ENCODE data around the gene CYP19A1. TPM values are rescaled to one million over a fixed set of nuclear protein-coding genes. Genes with fewer than 3 reads are reported as not detected.

CYP19A1 gene
- total and polyA plus RNA-seq, 7 donors: 0.10 to 4.7 (median 0.22) TPM

GRCh38 chr15:51312166-51313073 is 26.0 kb downstream of the CYP19A1 start:
- H3K36me3 ChIP-seq (ENCODE audit: insufficient read depth in 1 of 2, low read depth in 1 of 2): no peaks in the 10 kb centered on the region
- H3K27me3 ChIP-seq (ENCODE audit: insufficient read depth in 3 of 3, low read length in 2 of 3): no peaks in the 10 kb centered on the region
- intact Hi-C loops (cut with DNase I): no loop called here
- WGBS, 3 donors: 61 to 67% (median 67%) methylated on average over 8 of the region's 8 CpGs
- TF ChIP-seq CTCF (IDR thresholded peaks at IDR 0.05): no peak
- no peaks in the 10 kb centered on the region for H3K4me1 ChIP-seq
- ATAC-seq: no peak
- no peak for DNase-seq
- H3K4me3 ChIP-seq: no peak overlapping the region
- H3K9me3 ChIP-seq: no peaks in the 10 kb centered on the region
- H3K27ac ChIP-seq: no peak overlapping the region

GRCh38 chr15:51311510-51311909 is 26.9 kb downstream of the CYP19A1 start:
- no peaks in the 10 kb centered on the region for H3K4me1 ChIP-seq
- no peaks in the 10 kb centered on the region for H3K27me3 ChIP-seq (ENCODE audit: insufficient read depth in 3 of 3, low read length in 2 of 3)
- TF ChIP-seq CTCF (IDR thresholded peaks at IDR 0.05): no peak
- WGBS, 3 donors: 74 to 81% (median 75%) methylated on average over 2 of the region's 2 CpGs
- ATAC-seq (no peak), DNase-seq (no peak)
- no peak overlapping the region for H3K4me3 ChIP-seq
- no peaks in the 10 kb centered on the region for H3K9me3 ChIP-seq
- no peak overlapping the region for H3K27ac ChIP-seq
- intact Hi-C loops (cut with DNase I): no loop called here
- H3K36me3 ChIP-seq (ENCODE audit: insufficient read depth in 1 of 2, low read depth in 1 of 2): no peaks in the 10 kb centered on the region

GRCh38 chr15:51310064-51310463 is 28.3 kb downstream of the CYP19A1 start:
- ATAC-seq (no peak), DNase-seq (no peak)
- Histone ChIP-seq H3K4me3 (no peak overlapping the region), H3K36me3 (ENCODE audit: insufficient read depth in 1 of 2, low read depth in 1 of 2) (no peaks in the 10 kb centered on the region), H3K9me3 (no peaks in the 10 kb centered on the region), H3K27ac (no peak overlapping the region), H3K4me1 (no peaks in the 10 kb centered on the region), H3K27me3 (ENCODE audit: insufficient read depth in 3 of 3, low read length in 2 of 3) (no peaks in the 10 kb centered on the region)
- WGBS, 3 donors: 61 to 80% (median 67%) methylated on average over 2 of the region's 2 CpGs
- TF ChIP-seq CTCF (IDR thresholded peaks at IDR 0.05): no peak
- intact Hi-C loops (cut with DNase I): no loop called here

- no peak overlapping the region for H3K27ac ChIP-seq
- WGBS, 3 donors: 64 to 73% (median 73%) methylated on average over 3 of the region's 3 CpGs
- DNase-seq: no peak
- no peaks in the 10 kb centered on the region for H3K36me3 ChIP-seq (ENCODE audit: insufficient read depth in 1 of 2, low read depth in 1 of 2)
- intact Hi-C loops (cut with DNase I): no loop called here
- no peak for TF ChIP-seq CTCF (IDR thresholded peaks at IDR 0.05)
- no peaks in the 10 kb centered on the region for H3K4me1 ChIP-seq
- ATAC-seq: no peak
- no peaks in the 10 kb centered on the region for H3K27me3 ChIP-seq (ENCODE audit: insufficient read depth in 3 of 3, low read length in 2 of 3)
- no peaks in the 10 kb centered on the region for H3K9me3 ChIP-seq
- H3K4me3 ChIP-seq: no peak overlapping the region
These were observed 30.6 kb downstream of the CYP19A1 start for GRCh38 chr15:51307811-51308210.
